ENCODE data around the gene JAG1.

DNA sequence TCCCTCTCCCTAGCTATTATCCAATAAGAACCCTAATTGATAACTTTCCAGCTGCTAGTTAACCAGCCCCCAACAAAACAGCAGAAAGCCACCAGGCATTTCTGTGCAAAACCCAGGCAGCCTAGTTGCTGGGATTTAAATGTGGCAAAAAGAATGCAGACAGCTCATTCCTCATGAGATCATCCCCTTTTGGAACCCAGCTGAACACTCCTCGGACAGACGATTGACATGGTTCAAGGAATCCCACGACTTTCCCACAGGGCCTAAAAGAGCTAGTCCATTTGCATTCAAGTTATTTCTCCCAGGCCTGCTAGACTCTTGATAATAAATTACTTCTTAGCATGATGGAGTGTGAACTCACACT lies 24.0 kb downstream of the JAG1 start:
- TF ChIP-seq, protein P1, sequence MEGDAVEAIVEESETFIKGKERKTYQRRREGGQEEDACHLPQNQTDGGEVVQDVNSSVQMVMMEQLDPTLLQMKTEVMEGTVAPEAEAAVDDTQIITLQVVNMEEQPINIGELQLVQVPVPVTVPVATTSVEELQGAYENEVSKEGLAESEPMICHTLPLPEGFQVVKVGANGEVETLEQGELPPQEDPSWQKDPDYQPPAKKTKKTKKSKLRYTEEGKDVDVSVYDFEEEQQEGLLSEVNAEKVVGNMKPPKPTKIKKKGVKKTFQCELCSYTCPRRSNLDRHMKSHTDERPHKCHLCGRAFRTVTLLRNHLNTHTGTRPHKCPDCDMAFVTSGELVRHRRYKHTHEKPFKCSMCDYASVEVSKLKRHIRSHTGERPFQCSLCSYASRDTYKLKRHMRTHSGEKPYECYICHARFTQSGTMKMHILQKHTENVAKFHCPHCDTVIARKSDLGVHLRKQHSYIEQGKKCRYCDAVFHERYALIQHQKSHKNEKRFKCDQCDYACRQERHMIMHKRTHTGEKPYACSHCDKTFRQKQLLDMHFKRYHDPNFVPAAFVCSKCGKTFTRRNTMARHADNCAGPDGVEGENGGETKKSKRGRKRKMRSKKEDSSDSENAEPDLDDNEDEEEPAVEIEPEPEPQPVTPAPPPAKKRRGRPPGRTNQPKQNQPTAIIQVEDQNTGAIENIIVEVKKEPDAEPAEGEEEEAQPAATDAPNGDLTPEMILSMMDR (IDR thresholded peaks at IDR 0.05), result no peak
- no peak for TF ChIP-seq POLR2A (IDR thresholded peaks at IDR 0.05)
- TF ChIP-seq POLR2AphosphoS5 (IDR thresholded peaks at IDR 0.05), result no peak

Data from prostate gland (tissue), 2 donors.